GM10266 (cell line): Measurements from ENCODE around the gene CRTAP.
"Not testable (repeated sequence)": the region's sequence is repeated elsewhere in the genome, so short reads cannot be mapped to it uniquely, and the experiment has no call there.

ENCODE experiments used
- DNase-seq: peaks from one replicate; pipeline ENCODE4 v3.0.0; 2012; ENCODE audit errors: extremely low spot score
- CTCF ChIP-seq: IDR thresholded peaks from 2 replicates; pipeline ENCODE4 v1.5.1; 2012; ENCODE audit warnings: mild to moderate bottlenecking, low read depth; ENCODE audit not compliant: control insufficient read depth, insufficient read depth; ENCODE audit errors: missing control alignments

CRTAP gene

GRCh38 chr3:33113772-33114621 lies at the start of gene CRTAP:
Gene CRTAP, plus strand, starts transcription at chr3:33114014. Its CDS starts 64 bp downstream, at chr3:33114078.
- DNase-seq: peak; percentile 86
- no peak for TF ChIP-seq CTCF

DNA sequence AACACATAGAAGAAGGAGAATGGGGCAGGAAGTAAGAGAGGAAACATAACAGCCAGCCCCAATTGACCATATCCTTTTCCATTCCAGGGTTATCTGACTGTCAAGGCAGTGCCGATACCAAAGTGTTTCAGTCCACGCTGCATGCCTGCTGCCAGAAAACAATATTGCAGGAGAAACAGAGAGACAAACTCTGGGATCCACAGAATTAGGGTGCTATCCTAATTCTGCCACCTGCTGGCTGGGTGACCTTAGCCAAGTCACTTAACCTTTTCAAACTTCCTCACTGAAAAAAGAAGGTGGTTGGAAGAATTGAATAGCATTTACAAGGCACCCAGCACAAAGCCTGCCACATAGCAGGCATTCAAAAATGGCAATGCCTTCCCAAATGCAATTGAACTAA lies 48.9 kb upstream of the CRTAP start:
- DNase-seq: no peak
- TF ChIP-seq CTCF: peak; percentile 39

DNA sequence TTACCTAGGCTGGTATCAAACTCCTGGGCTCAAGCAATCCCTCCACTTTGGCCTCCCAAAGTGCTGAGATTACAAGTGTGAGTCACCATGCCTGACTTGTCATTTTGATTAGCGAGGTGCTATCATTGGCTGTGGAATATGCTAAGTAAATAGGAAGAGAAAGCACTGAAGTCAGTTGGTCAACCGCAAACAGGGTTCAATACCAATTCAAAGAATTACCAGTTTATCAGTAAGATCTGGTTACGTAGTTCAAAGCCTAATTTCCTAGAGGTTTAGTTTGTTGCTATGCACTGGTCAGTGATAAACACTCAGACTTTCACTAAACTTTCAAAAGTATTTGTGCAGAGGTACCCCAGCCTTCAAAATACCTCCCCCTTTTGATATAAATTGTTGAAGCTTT lies 46.3 kb upstream of the CRTAP start:
- TF ChIP-seq CTCF: no peak
- no peak for DNase-seq

- not testable (repeated sequence) for DNase-seq
Observed at GRCh38 chr3:33069862-33070261, 44.0 kb upstream of the CRTAP start.

- no peak for DNase-seq
- TF ChIP-seq CTCF: no peak
Observed at GRCh38 chr3:33071181-33071580, 42.6 kb upstream of the CRTAP start.

- TF ChIP-seq CTCF: no peak
- DNase-seq: no peak
Observed at GRCh38 chr3:33071946-33072345, 41.9 kb upstream of the CRTAP start.

GRCh38 chr3:33074217-33075067 lies 39.4 kb upstream of the CRTAP start:
- DNase-seq: peak; percentile 70
- TF ChIP-seq CTCF: peak; percentile 88
